Gastroesophageal sphincter (tissue), 4 donors: ENCODE measurements around the gene FOXI3. TPM values are rescaled to one million over a fixed set of nuclear protein-coding genes. Genes with fewer than 3 reads are reported as not detected.
A peak's percentile ranks its signal among the peaks of the same experiment; 100 is the strongest.

Experiments used
- ATAC-seq: fragments of 150-250 bp; one replicate; pipeline ENCODE4 v1.9.1; 2016; ENCODE audit warnings: mild to moderate bottlenecking, moderate library complexity
- H3K27ac ChIP-seq, 4 donors: fragments of 200-600 bp; sonication (generic) in 3 of 4; 1 replicate in 3 of 4; 2 replicates in 1 of 4; pipeline ENCODE4 v1.5.1; 2016 to 2019
- H3K27me3 ChIP-seq: fragments of 200-600 bp; sonication (generic); one replicate; pipeline ENCODE4 v1.5.1; 2019
- H3K36me3 ChIP-seq, 2 donors: fragments of 200-600 bp; sonication (generic); one replicate each; pipeline ENCODE4 v1.5.1; 2019; ENCODE audit warnings: control low read depth in 1 of 2
- H3K4me1 ChIP-seq, 3 donors: fragments of 200-600 bp; sonication (generic); 1 replicate in 2 of 3; 2 replicates in 1 of 3; pipeline ENCODE4 v1.5.1; 2016 to 2019; ENCODE audit warnings: control low read depth in 2 of 3
- H3K4me3 ChIP-seq, 2 donors: fragments of 200-600 bp; sonication (generic); one replicate each; pipeline ENCODE4 v1.5.1; 2019; ENCODE audit warnings: mild to moderate bottlenecking in 1 of 2, moderate library complexity in 1 of 2
- H3K9me3 ChIP-seq, 3 donors: fragments of 200-600 bp; sonication (generic); one replicate each; pipeline ENCODE4 v1.5.1; 2017 to 2019; ENCODE audit warnings: control low read depth in 2 of 3
- EP300 ChIP-seq: sonication (generic); formaldehyde crosslinking; IDR thresholded peaks from one replicate; pipeline ENCODE4 v1.6.1; 2017; ENCODE audit warnings: antibody characterized with exemption, mild to moderate bottlenecking
- POLR2A ChIP-seq, 2 donors: fragments of 450-650 bp; IDR thresholded peaks; one replicate each; pipeline ENCODE4 v1.6.1; 2017; ENCODE audit warnings: antibody characterized with exemption in 2 of 2, mild to moderate bottlenecking in 2 of 2, moderate library complexity in 1 of 2
- POLR2AphosphoS5 ChIP-seq: sonication (generic); formaldehyde crosslinking; IDR thresholded peaks from one replicate; pipeline ENCODE4 v1.6.1; 2017; ENCODE audit warnings: antibody characterized with exemption
- WGBS, 2 donors: methylation state at CpG; one replicate each; pipeline ENCODE4 v1.1.5; 2018; ENCODE audit warnings: low coverage in 1 of 2; 5-methylcytosine and 5-hydroxymethylcytosine counted together
- total RNA-seq, 4 donors: library from RNA; depleted of rRNA; stranded (reverse); fragments of >200 nt; gene quantifications; one replicate each; pipeline ENCODE4 v1.1.0, GENCODE V29; 2016
- TF ChIP-seq, protein P1 (sequence below), 4 experiments: fragments of 200-600 bp in 2 of 4; fragments of 450-650 bp in 2 of 4; sonication (generic) in 1 of 4; IDR thresholded peaks; one replicate each; pipeline ENCODE4 v1.5.1; 2017 to 2019; ENCODE audit warnings: antibody characterized with exemption in 4 of 4, mild to moderate bottlenecking in 2 of 4, moderate library complexity in 2 of 4

FOXI3 gene
- total RNA-seq, result not detected

- no peaks in the 10 kb centered on the region for H3K9me3 ChIP-seq
- no peaks in the 10 kb centered on the region for H3K36me3 ChIP-seq
- ATAC-seq, result peak; percentile 25
- peak within 1 kb of the TSS in 1 of 2 donors; percentile 51 for H3K4me3 ChIP-seq
- WGBS, 2 donors, result no CpG with 5 or more reads among the region's 48 CpGs
- TF ChIP-seq POLR2A (IDR thresholded peaks at IDR 0.05) (no peak), POLR2AphosphoS5 (no peak), EP300 (no peak)
- TF ChIP-seq, protein P1, sequence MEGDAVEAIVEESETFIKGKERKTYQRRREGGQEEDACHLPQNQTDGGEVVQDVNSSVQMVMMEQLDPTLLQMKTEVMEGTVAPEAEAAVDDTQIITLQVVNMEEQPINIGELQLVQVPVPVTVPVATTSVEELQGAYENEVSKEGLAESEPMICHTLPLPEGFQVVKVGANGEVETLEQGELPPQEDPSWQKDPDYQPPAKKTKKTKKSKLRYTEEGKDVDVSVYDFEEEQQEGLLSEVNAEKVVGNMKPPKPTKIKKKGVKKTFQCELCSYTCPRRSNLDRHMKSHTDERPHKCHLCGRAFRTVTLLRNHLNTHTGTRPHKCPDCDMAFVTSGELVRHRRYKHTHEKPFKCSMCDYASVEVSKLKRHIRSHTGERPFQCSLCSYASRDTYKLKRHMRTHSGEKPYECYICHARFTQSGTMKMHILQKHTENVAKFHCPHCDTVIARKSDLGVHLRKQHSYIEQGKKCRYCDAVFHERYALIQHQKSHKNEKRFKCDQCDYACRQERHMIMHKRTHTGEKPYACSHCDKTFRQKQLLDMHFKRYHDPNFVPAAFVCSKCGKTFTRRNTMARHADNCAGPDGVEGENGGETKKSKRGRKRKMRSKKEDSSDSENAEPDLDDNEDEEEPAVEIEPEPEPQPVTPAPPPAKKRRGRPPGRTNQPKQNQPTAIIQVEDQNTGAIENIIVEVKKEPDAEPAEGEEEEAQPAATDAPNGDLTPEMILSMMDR (IDR thresholded peaks at IDR 0.05), result no peak
- H3K4me1 ChIP-seq, result peaks cover 0 to 16% (median 0%) of the 10 kb centered on the region in 3 donors
- no peak within 1 kb of the TSS for H3K27ac ChIP-seq
- H3K27me3 ChIP-seq, result peaks cover 98% of the 10 kb centered on the region
Measured at GRCh38 chr2:88452565-88452905, at the start of gene FOXI3. Gene FOXI3, minus strand, starts transcription at chr2:88452693. Its CDS starts 158 bp downstream, at chr2:88452535.

- no peak overlapping the region for H3K4me3 ChIP-seq
- TF ChIP-seq EP300, result no peak
- TF ChIP-seq POLR2AphosphoS5, result no peak
- no peak for TF ChIP-seq POLR2A (IDR thresholded peaks at IDR 0.05)
- TF ChIP-seq, protein P1 (IDR thresholded peaks at IDR 0.05), result no peak
- H3K36me3 ChIP-seq, result no peaks in the 10 kb centered on the region
- no peak overlapping the region for H3K27ac ChIP-seq
- ATAC-seq, result no peak
- peaks cover 0 to 11% (median 0%) of the 10 kb centered on the region in 3 donors for H3K9me3 ChIP-seq
- WGBS, 2 donors, result 91% methylated on average over 2 of the region's 2 CpGs; no CpG with 5 or more reads in 1 of the 2 donors
- no peaks in the 10 kb centered on the region for H3K4me1 ChIP-seq
- peaks cover 5% of the 10 kb centered on the region for H3K27me3 ChIP-seq
Measured at GRCh38 chr2:88500691-88501090, 48.2 kb upstream of the FOXI3 start.

DNA sequence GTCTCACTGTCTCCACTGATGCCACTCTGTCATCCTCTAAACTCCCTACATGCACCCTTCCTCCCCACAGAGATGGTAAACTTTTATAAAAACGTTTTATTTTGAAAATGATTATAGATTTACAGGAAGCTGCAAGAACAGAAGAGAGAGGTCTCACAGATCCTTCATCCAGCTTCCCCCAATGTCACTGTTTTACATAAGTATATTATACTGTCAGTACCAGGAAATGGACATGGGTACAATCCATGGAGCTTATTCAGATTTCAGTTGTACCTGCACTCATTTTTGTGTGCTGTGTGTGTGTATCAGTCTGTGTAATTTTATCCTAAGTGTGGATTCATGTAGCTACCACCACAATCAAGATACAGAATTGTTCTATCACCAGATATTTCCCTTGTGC lies 46.7 kb upstream of the FOXI3 start:
- TF ChIP-seq EP300 (no peak), POLR2A (IDR thresholded peaks at IDR 0.05) (no peak), POLR2AphosphoS5 (no peak)
- TF ChIP-seq, protein P1 (IDR thresholded peaks at IDR 0.05), result no peak
- Histone ChIP-seq H3K36me3 (no peaks in the 10 kb centered on the region), H3K4me3 (no peak overlapping the region), H3K27me3 (peaks cover 5% of the 10 kb centered on the region), H3K9me3 (peaks cover 0 to 11% (median 0%) of the 10 kb centered on the region in 3 donors), H3K4me1 (no peaks in the 10 kb centered on the region), H3K27ac (no peak overlapping the region)
- no peak for ATAC-seq
- WGBS, 2 donors, result 13 to 45% methylated on average over 1 of the region's 1 CpG

DNA sequence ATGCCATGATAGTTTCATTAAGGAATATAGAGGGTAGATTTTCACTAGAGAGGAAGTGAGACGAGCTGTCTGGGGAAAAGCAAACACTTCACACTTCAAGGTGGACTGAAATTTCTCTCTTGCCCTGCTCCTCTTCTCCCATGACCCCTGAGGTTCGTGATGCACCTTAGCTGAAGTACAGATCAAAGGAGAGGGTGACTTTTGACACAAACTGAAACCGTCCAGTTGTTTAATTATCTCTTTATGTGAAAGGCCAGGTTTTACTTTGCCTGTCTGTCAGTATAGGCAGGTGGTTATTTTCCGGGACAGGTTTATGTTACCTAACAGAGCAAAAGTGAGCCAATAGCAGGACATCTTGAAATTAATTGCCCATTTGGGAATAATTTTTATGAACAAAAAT lies 41.0 kb upstream of the FOXI3 start:
- ATAC-seq, result no peak
- Histone ChIP-seq H3K27me3 (peaks cover 9% of the 10 kb centered on the region), H3K9me3 (no peaks in the 10 kb centered on the region), H3K4me3 (no peak overlapping the region), H3K27ac (no peak overlapping the region), H3K36me3 (no peaks in the 10 kb centered on the region), H3K4me1 (no peaks in the 10 kb centered on the region)
- no peak for TF ChIP-seq POLR2AphosphoS5
- TF ChIP-seq EP300, result no peak
- TF ChIP-seq POLR2A (IDR thresholded peaks at IDR 0.05), result no peak
- TF ChIP-seq, protein P1 (IDR thresholded peaks at IDR 0.05), result no peak
- 22 to 49% methylated on average over 3 to 4 of the region's 4 CpGs for WGBS, 2 donors

DNA sequence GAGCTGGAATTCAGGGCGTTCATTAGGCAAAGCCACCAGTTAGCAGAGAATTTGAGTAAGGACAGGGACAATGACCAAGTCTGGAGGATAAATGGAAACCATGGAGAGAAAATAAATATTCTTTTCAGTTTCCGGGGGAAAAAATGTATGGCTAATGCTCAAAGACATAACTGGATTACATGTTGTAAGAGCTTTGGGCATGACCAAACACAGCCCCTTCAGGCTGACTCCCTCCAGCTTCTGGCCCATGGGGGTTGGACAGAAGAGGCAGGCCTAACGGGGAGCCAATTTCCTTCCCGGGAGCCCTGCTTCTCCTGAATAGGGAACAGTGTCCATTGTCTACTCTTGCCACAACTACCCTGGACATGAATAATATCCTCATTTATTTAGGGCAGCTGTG lies 39.5 kb upstream of the FOXI3 start:
- Histone ChIP-seq H3K27ac (no peak overlapping the region), H3K9me3 (no peaks in the 10 kb centered on the region), H3K27me3 (peaks cover 15% of the 10 kb centered on the region), H3K36me3 (no peaks in the 10 kb centered on the region), H3K4me3 (no peak overlapping the region), H3K4me1 (no peaks in the 10 kb centered on the region)
- TF ChIP-seq POLR2A (IDR thresholded peaks at IDR 0.05) (no peak), EP300 (no peak), POLR2AphosphoS5 (no peak)
- TF ChIP-seq, protein P1 (IDR thresholded peaks at IDR 0.05), result no peak
- 0 to 38% methylated on average over 1 of the region's 4 CpGs for WGBS, 2 donors
- ATAC-seq, result no peak
